RWPE2 (cell line): ENCODE data around the gene ZNF70.
A peak's percentile ranks its signal among the peaks of the same experiment; 100 is the strongest.

Experiments
- ATAC-seq: fragments of 200-7000 bp; cut with Tn5 transposase; 3 replicates; pipeline ENCODE4 v1.9.1; 2021; ENCODE audit warnings: low read depth
- DNase-seq: peaks from one replicate; pipeline ENCODE4 v3.0.0-alpha.2; 2020; ENCODE audit warnings: low spot score
- H3K27ac ChIP-seq: fragments of 450-650 bp; 2 replicates; pipeline ENCODE4 v1.5.1; 2017; ENCODE audit warnings: mild to moderate bottlenecking; ENCODE audit not compliant: poor library complexity, severe bottlenecking
- H3K27me3 ChIP-seq: fragments of 250-450 bp; sonication (Bioruptor Pico); 2 replicates; pipeline ENCODE4 v1.5.1; 2021; ENCODE audit warnings: mild to moderate bottlenecking, moderate library complexity; ENCODE audit not compliant: insufficient read depth, poor library complexity, severe bottlenecking
- H3K36me3 ChIP-seq: fragments of 250-450 bp; sonication (Bioruptor Pico); 2 replicates; pipeline ENCODE4 v1.5.1; 2020; ENCODE audit warnings: low read depth, mild to moderate bottlenecking, moderate library complexity
- H3K4me1 ChIP-seq: fragments of 250-450 bp; sonication (Bioruptor Pico); 2 replicates; pipeline ENCODE4 v1.5.1; 2021; ENCODE audit warnings: mild to moderate bottlenecking, moderate library complexity; ENCODE audit not compliant: insufficient read depth, poor library complexity, severe bottlenecking
- H3K4me3 ChIP-seq: fragments of 250-450 bp; sonication (Bioruptor Pico); 2 replicates; pipeline ENCODE4 v1.5.1; 2021; ENCODE audit warnings: mild to moderate bottlenecking, moderate library complexity; ENCODE audit not compliant: severe bottlenecking
- H3K9me3 ChIP-seq: fragments of 250-450 bp; sonication (Bioruptor Pico); 2 replicates; pipeline ENCODE4 v1.5.1; 2021; ENCODE audit warnings: mild to moderate bottlenecking, moderate library complexity; ENCODE audit not compliant: severe bottlenecking
- TF ChIP-seq, protein P1 (sequence below): fragments of 450-650 bp; IDR thresholded peaks from one replicate; pipeline ENCODE4 v1.5.1; 2017; ENCODE audit warnings: mild to moderate bottlenecking, moderate library complexity; ENCODE audit not compliant: poor library complexity, severe bottlenecking

The ZNF70 gene

GRCh38 chr22:23790819-23791737, 40.2 kb upstream of the ZNF70 start:
- Histone ChIP-seq H3K36me3 (peaks cover 70% of the 10 kb centered on the region), H3K9me3 (no peaks in the 10 kb centered on the region), H3K4me1 (no peaks in the 10 kb centered on the region), H3K4me3 (no peak overlapping the region), H3K27ac (no peak overlapping the region), H3K27me3 (no peaks in the 10 kb centered on the region)
- no peak for ATAC-seq
- DNase-seq, result no peak
- TF ChIP-seq, protein P1, sequence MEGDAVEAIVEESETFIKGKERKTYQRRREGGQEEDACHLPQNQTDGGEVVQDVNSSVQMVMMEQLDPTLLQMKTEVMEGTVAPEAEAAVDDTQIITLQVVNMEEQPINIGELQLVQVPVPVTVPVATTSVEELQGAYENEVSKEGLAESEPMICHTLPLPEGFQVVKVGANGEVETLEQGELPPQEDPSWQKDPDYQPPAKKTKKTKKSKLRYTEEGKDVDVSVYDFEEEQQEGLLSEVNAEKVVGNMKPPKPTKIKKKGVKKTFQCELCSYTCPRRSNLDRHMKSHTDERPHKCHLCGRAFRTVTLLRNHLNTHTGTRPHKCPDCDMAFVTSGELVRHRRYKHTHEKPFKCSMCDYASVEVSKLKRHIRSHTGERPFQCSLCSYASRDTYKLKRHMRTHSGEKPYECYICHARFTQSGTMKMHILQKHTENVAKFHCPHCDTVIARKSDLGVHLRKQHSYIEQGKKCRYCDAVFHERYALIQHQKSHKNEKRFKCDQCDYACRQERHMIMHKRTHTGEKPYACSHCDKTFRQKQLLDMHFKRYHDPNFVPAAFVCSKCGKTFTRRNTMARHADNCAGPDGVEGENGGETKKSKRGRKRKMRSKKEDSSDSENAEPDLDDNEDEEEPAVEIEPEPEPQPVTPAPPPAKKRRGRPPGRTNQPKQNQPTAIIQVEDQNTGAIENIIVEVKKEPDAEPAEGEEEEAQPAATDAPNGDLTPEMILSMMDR, result no peak

DNA sequence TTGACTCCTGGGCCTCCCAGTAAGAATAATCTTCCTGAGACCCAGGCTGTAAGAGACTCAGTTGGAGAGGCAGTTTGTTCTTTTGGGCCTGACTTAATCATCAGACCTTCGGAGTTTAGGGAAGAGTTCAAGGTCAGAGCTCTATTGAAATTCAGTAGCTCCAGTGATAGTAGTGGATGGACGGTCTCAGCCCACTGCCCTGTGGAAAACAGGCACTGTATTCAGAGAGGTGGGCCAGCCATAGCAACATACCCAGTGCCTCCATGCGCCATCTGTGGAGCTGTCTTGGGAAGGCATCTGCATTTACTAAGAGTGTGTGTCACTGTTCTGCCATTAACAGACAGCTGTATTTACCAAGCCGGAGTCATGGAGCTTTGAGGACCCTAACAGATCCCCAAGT, 38.7 kb upstream of the ZNF70 start:
- Histone ChIP-seq H3K27ac (no peak overlapping the region), H3K9me3 (no peaks in the 10 kb centered on the region), H3K4me3 (no peak overlapping the region), H3K36me3 (peaks cover 58% of the 10 kb centered on the region), H3K27me3 (no peaks in the 10 kb centered on the region), H3K4me1 (no peaks in the 10 kb centered on the region)
- ATAC-seq (no peak), DNase-seq (no peak)
- TF ChIP-seq, protein P1, result no peak

GRCh38 chr22:23789121-23789520, 38.2 kb upstream of the ZNF70 start:
- H3K36me3 ChIP-seq, result peaks cover 53% of the 10 kb centered on the region
- TF ChIP-seq, protein P1, result no peak
- H3K4me3 ChIP-seq, result no peak overlapping the region

DNA sequence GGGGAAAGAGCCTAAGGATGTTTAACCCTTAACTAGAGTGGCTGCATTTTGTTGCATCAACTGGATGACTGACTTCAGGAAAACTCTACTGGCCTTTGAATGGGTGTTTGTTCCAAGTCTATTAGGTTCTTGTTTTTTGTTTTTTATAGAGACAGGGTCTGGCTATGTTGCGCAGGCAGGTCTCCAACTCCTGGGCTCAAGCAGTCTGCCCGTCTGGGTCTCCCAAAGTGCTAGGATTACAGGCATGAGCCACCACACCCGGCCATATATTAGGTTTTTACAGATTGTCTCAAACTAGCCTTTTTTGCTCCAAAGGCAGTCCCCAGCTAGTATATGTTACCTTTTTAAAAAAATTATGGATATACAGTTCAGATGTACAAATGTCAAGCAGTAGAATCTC, 37.0 kb upstream of the ZNF70 start:
- DNase-seq (no peak), ATAC-seq (no peak)
- H3K27me3 ChIP-seq, result no peaks in the 10 kb centered on the region
- peak overlapping the region; percentile 85 for H3K27ac ChIP-seq
- no peaks in the 10 kb centered on the region for H3K4me1 ChIP-seq
- peak overlapping the region; percentile 92 for H3K4me3 ChIP-seq
- H3K9me3 ChIP-seq, result no peaks in the 10 kb centered on the region
- TF ChIP-seq, protein P1, result no peak
- H3K36me3 ChIP-seq, result peaks cover 41% of the 10 kb centered on the region

More at GRCh38 chr22:23789121-23789520, 38.2 kb upstream of the ZNF70 start:
- H3K4me1 ChIP-seq, result no peaks in the 10 kb centered on the region
- ATAC-seq (no peak), DNase-seq (no peak)
- no peaks in the 10 kb centered on the region for H3K27me3 ChIP-seq
- no peaks in the 10 kb centered on the region for H3K9me3 ChIP-seq
- no peak overlapping the region for H3K27ac ChIP-seq

DNA sequence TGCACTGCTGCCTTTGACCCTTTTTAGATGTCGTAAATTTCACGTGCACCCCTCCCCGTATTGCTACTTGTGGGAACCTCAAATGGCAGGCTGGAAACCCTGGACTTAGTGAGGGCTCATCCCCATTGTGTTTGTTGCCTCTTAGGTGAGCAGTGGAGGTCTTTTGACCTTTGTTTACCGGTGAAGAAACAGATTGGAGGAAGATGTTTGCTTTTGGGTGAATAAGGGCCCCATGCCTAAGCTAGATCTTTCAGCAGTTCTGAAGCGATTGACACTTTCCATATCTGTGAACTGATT, 36.6 kb upstream of the ZNF70 start:
- TF ChIP-seq, protein P1, result no peak
- ATAC-seq (peak; percentile 30), DNase-seq (no peak)
- Histone ChIP-seq H3K9me3 (no peaks in the 10 kb centered on the region), H3K36me3 (peaks cover 40% of the 10 kb centered on the region), H3K4me1 (no peaks in the 10 kb centered on the region), H3K4me3 (peak overlapping the region; percentile 92), H3K27ac (peak overlapping the region; percentile 85), H3K27me3 (no peaks in the 10 kb centered on the region)
